SU-DHL-6 (cell line): ENCODE results near the gene SYTL5.

Experiments used
- CTCF ChIP-seq: fragments of 200-600 bp; sonication (generic); IDR thresholded peaks from one replicate; pipeline ENCODE4 v1.5.1; 2017; ENCODE audit warnings: antibody characterized with exemption, mild to moderate bottlenecking, low read length, moderate library complexity; ENCODE audit not compliant: insufficient read depth, poor library complexity, severe bottlenecking
- EZH2phosphoT487 ChIP-seq: fragments of 200-600 bp; sonication (generic), shearing (Covaris generic); conservative IDR thresholded peaks from 2 replicates; pipeline ENCODE4 v1.6.1; 2018; ENCODE audit warnings: mild to moderate bottlenecking, antibody characterized with exemption, low read length, moderate library complexity, mixed read lengths

GRCh38 chrX:38150993-38151392 lies 144.6 kb downstream of the SYTL5 start:
- TF ChIP-seq CTCF (no peak), EZH2phosphoT487 (no peak)
